Measurements from ENCODE around the gene ASB7.

DNA sequence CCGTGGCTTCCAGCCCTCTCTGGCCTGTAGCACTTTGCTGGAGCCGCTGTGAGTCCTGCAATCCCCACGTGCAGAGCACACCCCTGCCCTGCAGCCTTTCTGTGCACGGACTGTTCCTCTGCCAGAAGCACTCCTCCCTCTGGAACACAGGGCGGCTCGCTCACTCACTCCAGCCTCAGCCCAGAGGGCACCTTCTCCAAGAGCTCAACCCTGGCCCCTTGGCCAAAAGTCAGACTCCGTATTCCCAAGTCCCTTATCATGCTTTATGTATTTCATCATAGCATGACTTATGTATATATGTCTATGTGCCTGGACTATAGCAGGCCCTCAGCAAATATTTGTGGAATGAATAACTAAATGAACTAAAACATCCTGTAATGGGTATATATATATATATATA lies 63.2 kb downstream of the ASB7 start:
- no peak for TF ChIP-seq CTCF (IDR thresholded peaks at IDR 0.05)
- no peak for TF ChIP-seq POLR2A (IDR thresholded peaks at IDR 0.05)
